CD4-positive, CD25-positive, alpha-beta regulatory T cell (primary cell): ENCODE measurements around the gene MRPS25. TPM values are rescaled to one million over a fixed set of nuclear protein-coding genes. Genes with fewer than 3 reads are reported as not detected.

Experiments used
- ATAC-seq, 2 donors: fragments of 150-1000 bp; cut with Tn5 transposase; one replicate each; pipeline ENCODE4 v1.10.0; 2021; ENCODE audit warnings: low read depth in 2 of 2, moderate number of reproducible peaks in 2 of 2, moderate library complexity in 1 of 2
- DNase-seq, 3 donors: peaks; one replicate each; pipeline versions ENCODE4 v3.0.0 to v3.0.0-alpha.2; 2012 to 2022; ENCODE audit warnings: mixed read lengths in 1 of 3
- H3K27ac ChIP-seq: one replicate; pipeline ENCODE4 v1.7.0; 2013; ENCODE audit warnings: mild to moderate bottlenecking, low read length; ENCODE audit not compliant: insufficient read depth, poor library complexity, severe bottlenecking
- H3K27me3 ChIP-seq: one replicate; pipeline ENCODE4 v1.7.0; 2013; ENCODE audit warnings: low read length; ENCODE audit not compliant: control insufficient read depth, insufficient read depth
- H3K36me3 ChIP-seq: one replicate; pipeline ENCODE4 v1.7.0; 2013; ENCODE audit warnings: mild to moderate bottlenecking, low read length, moderate library complexity; ENCODE audit not compliant: control insufficient read depth, insufficient read depth
- H3K4me1 ChIP-seq: 2 replicates; pipeline ENCODE4 v1.7.0; 2013; ENCODE audit warnings: mild to moderate bottlenecking, low read length; ENCODE audit not compliant: insufficient read depth, control insufficient read depth, poor library complexity, severe bottlenecking
- H3K4me3 ChIP-seq: one replicate; pipeline ENCODE4 v1.7.0; 2013; ENCODE audit warnings: low read depth, mild to moderate bottlenecking, low read length, moderate library complexity
- H3K9me3 ChIP-seq, 2 experiments: 1 replicate in 1 of 2; 2 replicates in 1 of 2; pipeline ENCODE4 v1.7.0; 2013; ENCODE audit warnings: low read length in 2 of 2, mild to moderate bottlenecking in 1 of 2, moderate library complexity in 1 of 2; ENCODE audit not compliant: control insufficient read depth in 2 of 2
- H3K27ac Mint-ChIP-seq, 3 donors: one replicate each; pipeline ENCODE4 v1.8.0; 2020 to 2022; ENCODE audit warnings: mild to moderate bottlenecking in 3 of 3, mixed read lengths in 3 of 3, moderate library complexity in 2 of 3
- H3K27me3 Mint-ChIP-seq: one replicate; pipeline ENCODE4 v1.8.0; 2022; ENCODE audit warnings: mild to moderate bottlenecking, mixed read lengths
- H3K36me3 Mint-ChIP-seq: one replicate; pipeline ENCODE4 v1.8.0; 2020; ENCODE audit warnings: mixed read lengths
- H3K4me1 Mint-ChIP-seq, 4 donors: one replicate each; pipeline ENCODE4 v1.8.0; 2020 to 2022; ENCODE audit warnings: mixed read lengths in 4 of 4, mild to moderate bottlenecking in 1 of 4
- H3K4me3 Mint-ChIP-seq, 4 donors: one replicate each; pipeline ENCODE4 v1.8.0; 2020 to 2022; ENCODE audit warnings: mild to moderate bottlenecking in 4 of 4, mixed read lengths in 4 of 4, moderate library complexity in 3 of 4
- H3K9me3 Mint-ChIP-seq, 7 donors: one replicate each; pipeline ENCODE4 v1.8.0; 2020 to 2022; ENCODE audit warnings: mixed read lengths in 7 of 7, mild to moderate bottlenecking in 3 of 7, moderate library complexity in 2 of 7
- polyA plus RNA-seq, 4 donors: library from polyadenylated mRNA; unstranded; fragments of 300-500 nt; fragmentation: Illumina TruSeq; gene quantifications; one replicate each; pipeline ENCODE4 v1.2.3, GENCODE V29; 2021
- total RNA-seq: library from RNA; stranded (reverse); gene quantifications from one replicate; pipeline ENCODE4 v1.2.3, GENCODE V29; 2022

The MRPS25 gene
- total and polyA plus RNA-seq, 5 donors from 2014 or later = 14.7 to 48.0 (median 17.7) TPM

GRCh38 chr3:15081960-15082664 lies 17.0 kb upstream of the MRPS25 start:
- Histone ChIP-seq H3K4me1 (no peaks in the 10 kb centered on the region), H3K9me3 (no peaks in the 10 kb centered on the region), H3K27ac (no peak overlapping the region), H3K36me3 (peaks cover 91% of the 10 kb centered on the region), H3K27me3 (no peaks in the 10 kb centered on the region), H3K4me3 (no peak overlapping the region)
- DNase-seq = no peak
- no peaks in the 10 kb centered on the region for H3K9me3 Mint-ChIP-seq
- no peaks in the 10 kb centered on the region for H3K27me3 Mint-ChIP-seq
- no peak overlapping the region for H3K4me3 Mint-ChIP-seq
- no peak overlapping the region for H3K27ac Mint-ChIP-seq
- no peak for ATAC-seq
- H3K4me1 Mint-ChIP-seq = peaks cover 0 to 8% (median 4%) of the 10 kb centered on the region in 4 donors
- H3K36me3 Mint-ChIP-seq = peaks cover 60% of the 10 kb centered on the region

DNA sequence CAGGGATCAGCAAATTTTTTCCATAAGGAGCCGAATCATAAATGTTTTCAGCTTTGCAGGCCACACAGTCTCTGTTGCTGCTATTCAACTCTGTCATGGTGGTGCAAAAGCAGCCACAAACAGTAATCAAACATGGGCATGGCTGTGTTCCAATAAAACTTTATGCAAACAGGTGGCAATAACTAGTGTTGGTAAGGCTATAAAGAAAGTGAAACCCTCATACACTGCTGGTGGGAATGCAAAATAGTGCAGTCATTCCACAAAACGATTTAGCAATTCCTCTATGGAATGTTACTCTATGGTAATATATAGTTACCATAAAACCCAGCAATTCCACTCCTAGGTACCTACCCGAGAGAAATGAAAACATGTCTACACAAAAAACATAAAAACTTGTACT lies 14.0 kb upstream of the MRPS25 start:
- Histone ChIP-seq H3K36me3 (peaks cover 94% of the 10 kb centered on the region), H3K4me1 (no peaks in the 10 kb centered on the region), H3K9me3 (no peaks in the 10 kb centered on the region), H3K27me3 (no peaks in the 10 kb centered on the region), H3K4me3 (no peak overlapping the region), H3K27ac (no peak overlapping the region)
- ATAC-seq (no peak), DNase-seq (no peak)
- no peak overlapping the region for H3K27ac Mint-ChIP-seq
- H3K9me3 Mint-ChIP-seq = no peaks in the 10 kb centered on the region
- H3K4me3 Mint-ChIP-seq = no peak overlapping the region
- peaks cover 0 to 8% (median 2%) of the 10 kb centered on the region in 4 donors for H3K4me1 Mint-ChIP-seq
- peaks cover 66% of the 10 kb centered on the region for H3K36me3 Mint-ChIP-seq
- no peaks in the 10 kb centered on the region for H3K27me3 Mint-ChIP-seq

- peaks cover 82% of the 10 kb centered on the region for H3K36me3 ChIP-seq
- H3K9me3 Mint-ChIP-seq = no peaks in the 10 kb centered on the region
- H3K27ac Mint-ChIP-seq = no peak overlapping the region
- no peak overlapping the region for H3K4me3 ChIP-seq
- H3K27ac ChIP-seq = no peak overlapping the region
- peaks cover 49% of the 10 kb centered on the region for H3K36me3 Mint-ChIP-seq
- DNase-seq (no peak), ATAC-seq (no peak)
- H3K9me3 ChIP-seq = no peaks in the 10 kb centered on the region
- H3K27me3 ChIP-seq = no peaks in the 10 kb centered on the region
- no peaks in the 10 kb centered on the region for H3K27me3 Mint-ChIP-seq
- H3K4me1 Mint-ChIP-seq = peaks cover 0 to 6% (median under 1%) of the 10 kb centered on the region in 4 donors
- H3K4me1 ChIP-seq = no peaks in the 10 kb centered on the region
- H3K4me3 Mint-ChIP-seq = no peak overlapping the region
Measured at GRCh38 chr3:15074500-15074899, 9.4 kb upstream of the MRPS25 start.

GRCh38 chr3:15071699-15072098 lies 6.6 kb upstream of the MRPS25 start:
- Histone ChIP-seq H3K27ac (no peak overlapping the region), H3K27me3 (no peaks in the 10 kb centered on the region), H3K36me3 (peaks cover 56% of the 10 kb centered on the region), H3K9me3 (no peaks in the 10 kb centered on the region), H3K4me3 (no peak overlapping the region), H3K4me1 (no peaks in the 10 kb centered on the region)
- Mint-ChIP-seq H3K9me3 (no peaks in the 10 kb centered on the region), H3K4me3 (no peak overlapping the region), H3K27me3 (no peaks in the 10 kb centered on the region), H3K4me1 (peaks cover 0 to 3% (median under 1%) of the 10 kb centered on the region in 4 donors), H3K36me3 (peaks cover 31% of the 10 kb centered on the region), H3K27ac (peak overlapping the region in 1 of 3 donors; percentile 41)
- DNase-seq (no peak), ATAC-seq (no peak)

DNA sequence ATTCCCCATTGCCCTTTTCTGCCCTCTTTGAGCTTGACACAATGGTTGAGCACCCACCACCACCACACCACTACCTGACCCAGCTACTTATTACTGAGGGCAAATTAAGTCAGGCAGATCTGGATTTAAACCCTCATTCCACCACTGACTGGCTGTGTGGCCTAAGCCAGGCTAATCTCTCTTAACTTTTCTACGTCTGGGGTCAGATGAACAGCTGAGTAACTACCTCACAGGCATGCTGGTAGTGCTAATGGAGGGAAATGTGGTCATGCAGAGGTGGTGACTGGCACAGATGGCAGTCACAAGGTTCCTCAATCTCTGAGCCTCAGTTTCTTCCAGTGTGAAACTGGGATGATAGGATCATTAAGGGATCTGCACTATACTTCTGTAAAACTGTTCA lies 4.3 kb upstream of the MRPS25 start:
- Histone ChIP-seq H3K36me3 (peaks cover 34% of the 10 kb centered on the region), H3K27ac (no peak overlapping the region), H3K27me3 (no peaks in the 10 kb centered on the region), H3K9me3 (no peaks in the 10 kb centered on the region), H3K4me3 (no peak overlapping the region), H3K4me1 (peaks cover 10% of the 10 kb centered on the region)
- H3K36me3 Mint-ChIP-seq = peaks cover 15% of the 10 kb centered on the region
- H3K27me3 Mint-ChIP-seq = no peaks in the 10 kb centered on the region
- H3K27ac Mint-ChIP-seq = no peak overlapping the region
- peaks cover 0 to 10% (median 5%) of the 10 kb centered on the region in 4 donors for H3K4me1 Mint-ChIP-seq
- no peaks in the 10 kb centered on the region for H3K9me3 Mint-ChIP-seq
- no peak overlapping the region for H3K4me3 Mint-ChIP-seq
- DNase-seq (no peak), ATAC-seq (no peak)

DNA sequence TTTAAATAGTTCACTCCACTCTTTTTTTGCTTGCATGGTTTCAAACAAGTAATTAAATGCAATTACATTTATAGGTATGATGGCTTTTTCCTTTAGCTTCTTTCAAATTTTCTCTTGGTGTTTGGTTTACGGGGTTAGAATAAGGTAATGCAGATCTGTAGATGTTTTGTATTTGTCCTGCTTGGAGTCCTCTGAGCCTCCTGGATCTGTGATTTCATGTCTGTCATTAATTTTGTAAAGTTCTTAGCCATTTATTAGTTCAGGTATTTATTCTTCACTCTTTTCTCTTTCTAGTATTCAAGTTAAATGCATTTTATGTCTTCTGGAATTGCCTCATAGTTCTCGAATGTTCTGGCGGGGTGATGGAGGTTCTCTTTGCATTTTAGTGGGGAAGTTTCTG lies 1.4 kb upstream of the MRPS25 start:
- peaks cover 6% of the 10 kb centered on the region for H3K36me3 Mint-ChIP-seq
- H3K27me3 Mint-ChIP-seq = no peaks in the 10 kb centered on the region
- no peaks in the 10 kb centered on the region for H3K9me3 ChIP-seq
- peaks cover 6% of the 10 kb centered on the region for H3K36me3 ChIP-seq
- no peak overlapping the region for H3K27ac ChIP-seq
- ATAC-seq = no peak
- no peak for DNase-seq
- H3K9me3 Mint-ChIP-seq = no peaks in the 10 kb centered on the region
- H3K4me1 ChIP-seq = peaks cover 23% of the 10 kb centered on the region
- H3K27me3 ChIP-seq = no peaks in the 10 kb centered on the region
- peak overlapping the region in 1 of 3 donors; percentile 1 for H3K27ac Mint-ChIP-seq
- H3K4me3 Mint-ChIP-seq = peak overlapping the region; percentile 18 to 97 (median 42)
- peaks cover 5 to 25% (median 17%) of the 10 kb centered on the region in 4 donors for H3K4me1 Mint-ChIP-seq
- H3K4me3 ChIP-seq = no peak overlapping the region

DNA sequence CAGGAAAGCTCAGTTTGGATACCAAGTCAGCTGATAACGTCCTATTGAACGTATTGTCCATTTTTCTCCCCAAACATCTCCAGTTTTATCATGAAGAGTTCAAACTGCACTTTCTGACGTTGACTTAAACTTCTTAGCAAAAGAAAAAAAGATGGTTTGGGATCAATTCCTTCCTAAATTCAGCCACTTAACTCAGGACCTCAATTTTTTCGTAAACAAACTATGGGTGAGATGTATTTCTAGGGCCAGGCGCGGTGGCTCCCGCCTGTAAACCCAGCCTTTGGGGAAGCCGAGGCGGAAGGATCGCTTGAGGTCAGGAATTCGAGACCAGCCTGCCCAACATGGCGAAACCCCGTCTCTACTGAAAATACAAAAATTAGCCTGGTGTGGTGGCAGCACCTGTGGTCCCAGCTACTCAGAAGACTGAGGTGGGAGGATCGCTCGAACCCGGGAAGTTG lies 464 bp upstream of the MRPS25 start:
- Mint-ChIP-seq H3K9me3 (no peaks in the 10 kb centered on the region), H3K27ac (peak overlapping the region in 2 of 3 donors; percentile 65 to 95), H3K36me3 (peaks cover 3% of the 10 kb centered on the region), H3K4me1 (peaks cover 5 to 27% (median 18%) of the 10 kb centered on the region in 4 donors), H3K27me3 (no peaks in the 10 kb centered on the region), H3K4me3 (peak overlapping the region; percentile 96 to 99 (median 97))
- ATAC-seq = no peak
- Histone ChIP-seq H3K36me3 (no peaks in the 10 kb centered on the region), H3K9me3 (no peaks in the 10 kb centered on the region), H3K27ac (peak overlapping the region; percentile 79), H3K27me3 (no peaks in the 10 kb centered on the region), H3K4me3 (peak overlapping the region; percentile 82), H3K4me1 (peaks cover 23% of the 10 kb centered on the region)
- DNase-seq = no peak
